Stimulated activated CD8-positive, alpha-beta memory T cell treated with anti-CD3 and anti-CD28 coated beads, Interleukin-2, amount 100 ng/mL, for 1 hour (primary cell): ENCODE results near the gene POU5F1.
"Not testable (repeated sequence)": the region's sequence is repeated elsewhere in the genome, so short reads cannot be mapped to it uniquely, and the experiment has no call there.

Experiments used
- DNase-seq, 2 donors: peaks; one replicate each; pipeline ENCODE4 v3.0.0-alpha.2; 2020; ENCODE audit warnings: low read depth in 2 of 2

Gene POU5F1

DNA sequence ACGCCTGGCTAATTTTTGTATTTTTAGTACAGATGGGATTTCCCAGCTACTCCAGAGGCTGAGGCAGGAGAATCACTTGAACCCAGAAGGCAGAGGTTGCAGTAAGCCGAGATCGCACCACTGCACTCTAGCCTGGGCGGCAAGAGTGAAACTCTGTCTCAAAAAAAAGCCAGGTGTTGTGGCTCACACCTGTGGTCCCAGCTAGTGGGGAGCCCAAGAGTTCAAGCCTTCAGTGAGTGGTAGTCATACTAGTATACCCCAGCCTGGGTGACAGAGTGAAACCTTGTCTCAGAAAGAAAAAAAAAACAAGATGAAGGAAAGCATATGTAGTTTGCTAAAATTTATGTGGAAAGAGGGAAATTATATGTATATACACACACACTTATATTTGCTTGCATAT lies 20.0 kb upstream of the POU5F1 start:
- no peak for DNase-seq

DNA sequence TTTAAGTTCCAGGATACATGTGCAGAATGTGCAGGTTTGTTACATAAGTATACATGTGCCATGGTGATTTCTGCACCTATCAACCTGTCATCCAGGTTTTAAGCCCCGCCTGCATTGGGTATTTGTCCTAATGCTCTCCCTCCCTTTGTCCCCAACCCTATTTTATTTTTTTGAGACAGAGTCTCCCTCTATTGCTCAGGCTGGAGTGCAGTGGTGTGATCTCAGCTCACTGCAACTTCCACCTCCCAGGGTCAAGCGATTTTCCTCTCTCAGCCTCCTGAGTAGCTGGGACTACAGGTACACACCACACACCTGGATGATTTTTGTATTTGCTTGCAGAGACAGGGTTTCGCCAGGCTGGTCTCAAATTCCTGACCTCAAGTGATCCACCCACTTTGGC lies 18.7 kb upstream of the POU5F1 start:
- not testable (repeated sequence) for DNase-seq

DNA sequence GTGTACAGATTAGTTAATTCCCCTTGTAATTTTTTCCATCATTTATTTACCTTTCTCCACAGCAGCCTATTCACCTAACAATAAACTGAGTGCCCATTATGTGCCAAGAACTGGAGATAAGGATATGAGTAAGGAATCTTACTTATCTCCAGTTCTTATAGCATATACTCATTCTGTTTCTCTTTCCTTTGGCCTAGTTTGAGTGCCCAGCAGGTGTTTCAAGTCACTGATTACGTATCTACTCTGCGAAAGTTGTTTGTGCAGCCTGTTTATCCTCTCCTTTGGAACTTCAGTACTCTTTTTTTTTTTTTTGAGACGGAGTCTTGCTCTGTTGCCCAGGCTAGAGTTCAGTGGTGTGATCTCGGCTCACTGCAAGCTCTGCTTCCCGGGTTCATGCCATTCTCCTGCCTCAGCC lies 17.3 kb upstream of the POU5F1 start:
- no peak for DNase-seq

DNA sequence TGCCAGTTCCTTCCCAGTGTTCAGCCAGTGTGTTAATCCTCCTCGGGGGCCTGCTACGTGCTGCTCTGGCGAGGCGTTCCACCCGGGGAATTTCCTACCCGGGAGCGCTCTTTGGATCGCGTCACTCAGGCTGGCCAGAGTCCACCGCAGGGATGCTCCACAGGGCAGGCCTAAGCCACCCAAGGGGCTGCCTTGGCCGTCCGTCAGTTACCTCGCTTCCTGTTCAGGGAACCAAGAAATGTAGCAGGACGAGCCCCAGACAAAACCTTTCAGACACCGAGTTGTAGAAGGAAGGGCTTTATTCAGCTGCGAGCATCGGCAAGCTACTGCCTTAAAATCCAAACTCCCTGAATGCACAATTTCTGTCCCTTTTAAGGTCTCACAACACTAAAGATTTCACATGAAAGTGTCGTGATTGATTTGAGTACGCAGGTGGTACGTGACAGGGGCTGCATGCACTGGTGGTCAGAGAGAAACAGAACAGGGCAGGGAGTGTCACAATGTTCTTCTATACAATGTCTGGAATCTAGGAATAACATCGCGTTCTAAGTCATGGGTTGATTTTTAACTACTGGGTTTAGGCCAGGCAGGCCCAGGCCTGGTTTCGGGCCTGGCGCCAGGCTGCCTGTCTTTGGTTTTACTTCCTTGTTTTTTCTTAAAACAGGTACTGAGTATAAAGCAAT lies 15.7 kb upstream of the POU5F1 start:
- no peak for DNase-seq

DNA sequence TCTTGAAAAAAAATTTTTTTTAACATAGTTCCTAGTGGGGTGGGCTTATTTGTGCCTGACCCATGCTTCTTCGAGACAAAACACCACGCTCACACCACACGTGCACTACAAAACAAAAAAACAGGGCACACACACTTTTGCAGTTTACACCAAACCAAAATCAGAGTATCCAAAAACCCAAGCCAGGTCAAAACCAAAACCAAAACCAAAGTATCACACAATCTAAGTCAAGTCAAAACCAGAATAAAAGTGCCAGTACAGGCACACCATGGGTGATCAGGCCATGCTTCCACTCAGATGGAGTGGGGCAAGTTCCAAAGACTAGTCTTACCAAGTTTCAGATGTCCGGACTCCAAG lies 15.2 kb upstream of the POU5F1 start:
- DNase-seq: not testable (repeated sequence)

DNA sequence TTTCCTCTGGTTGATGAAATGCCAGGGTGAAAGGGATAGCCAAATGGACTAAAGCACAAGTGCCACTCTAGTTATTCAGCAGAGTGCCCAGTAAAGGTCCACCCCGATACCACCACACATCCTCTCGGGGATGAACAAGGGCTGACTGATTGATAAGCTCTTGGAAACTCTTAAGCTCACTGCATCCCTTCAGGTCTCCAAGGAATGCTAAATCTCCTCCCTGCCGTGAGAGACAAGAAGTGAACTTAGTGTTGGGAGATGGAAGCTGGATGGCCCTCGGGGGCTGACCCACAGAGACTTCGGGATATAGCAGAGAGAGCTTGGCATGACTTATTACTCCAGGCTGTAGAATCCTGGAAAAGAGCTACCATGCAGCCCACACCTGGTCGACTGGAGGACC lies 13.4 kb upstream of the POU5F1 start:
- not testable (repeated sequence) for DNase-seq

DNA sequence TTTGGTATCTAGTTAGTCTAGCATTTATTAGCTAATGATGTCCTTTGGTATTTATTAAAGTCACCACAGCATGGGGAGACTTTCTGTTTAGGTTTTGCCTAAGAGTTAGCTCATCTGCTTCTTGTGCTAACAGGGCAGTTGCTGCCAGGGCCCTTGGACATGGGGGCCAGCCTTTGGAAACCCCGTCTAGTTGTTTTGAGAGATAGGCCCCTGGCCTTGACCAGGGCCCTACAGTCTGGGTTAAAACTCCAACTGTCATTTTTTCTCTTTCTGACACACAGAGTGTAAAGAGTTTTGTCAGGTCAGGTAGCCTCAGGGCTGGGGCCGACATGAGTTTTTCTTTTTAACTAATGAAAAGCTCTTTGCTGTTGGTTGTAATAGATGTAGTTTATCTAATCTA lies 12.8 kb upstream of the POU5F1 start:
- DNase-seq: not testable (repeated sequence)

DNA sequence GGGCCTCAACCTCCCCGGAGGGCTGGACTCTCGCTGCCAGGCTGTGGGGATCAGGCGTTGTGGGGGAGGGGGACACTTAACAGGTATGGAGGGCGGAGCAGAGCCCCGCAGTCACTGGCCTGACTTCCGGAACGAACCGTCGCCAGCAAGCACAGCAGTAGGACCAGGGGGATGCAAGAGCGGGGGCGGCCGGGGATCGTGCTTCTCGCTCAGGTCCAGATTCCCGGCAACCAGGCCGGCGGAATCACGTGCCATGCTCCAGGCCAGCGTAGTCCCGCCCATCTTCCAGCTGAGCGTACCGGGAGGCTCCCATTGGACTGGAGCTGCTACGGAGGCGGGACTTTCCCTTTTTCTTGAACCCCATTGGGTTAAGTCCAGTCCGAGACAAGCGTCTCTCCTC lies 10.0 kb upstream of the POU5F1 start:
- DNase-seq: no peak

DNA sequence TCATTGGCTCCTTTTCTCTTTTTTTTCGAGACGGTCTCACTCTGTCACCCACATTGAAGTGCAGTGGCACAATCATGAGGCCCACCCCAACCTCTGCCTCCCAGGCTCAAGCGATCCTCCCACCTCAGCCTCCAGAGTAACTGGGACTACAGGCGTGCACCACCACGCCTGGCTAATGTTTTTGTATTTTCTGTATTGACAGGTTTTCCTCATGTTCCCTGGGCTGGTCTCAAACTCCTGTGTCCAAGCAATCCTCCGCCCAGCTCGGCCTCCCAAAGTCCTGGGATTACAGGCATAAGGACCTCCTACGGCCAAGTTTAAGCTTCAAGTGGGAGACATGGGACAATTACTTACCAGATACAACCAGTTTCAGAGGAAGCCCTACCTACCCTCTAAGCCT lies 9.4 kb upstream of the POU5F1 start:
- no peak for DNase-seq

DNA sequence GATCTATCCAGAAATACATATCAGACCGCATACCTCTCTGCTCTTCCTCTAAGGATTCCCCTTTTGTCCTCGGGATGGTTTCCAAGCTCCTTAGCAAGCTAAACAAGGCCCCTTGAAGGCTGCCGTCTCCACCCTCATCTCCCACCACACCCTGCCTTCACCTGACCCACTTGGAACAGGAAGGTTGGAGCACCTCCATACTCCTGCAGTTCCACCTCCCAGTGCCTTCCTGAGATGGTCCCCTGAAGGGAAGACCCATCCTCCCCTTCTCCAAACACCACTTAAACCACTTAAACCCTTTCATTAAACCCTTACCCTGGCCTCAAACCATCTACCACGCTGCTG lies 8.5 kb upstream of the POU5F1 start:
- no peak for DNase-seq

DNA sequence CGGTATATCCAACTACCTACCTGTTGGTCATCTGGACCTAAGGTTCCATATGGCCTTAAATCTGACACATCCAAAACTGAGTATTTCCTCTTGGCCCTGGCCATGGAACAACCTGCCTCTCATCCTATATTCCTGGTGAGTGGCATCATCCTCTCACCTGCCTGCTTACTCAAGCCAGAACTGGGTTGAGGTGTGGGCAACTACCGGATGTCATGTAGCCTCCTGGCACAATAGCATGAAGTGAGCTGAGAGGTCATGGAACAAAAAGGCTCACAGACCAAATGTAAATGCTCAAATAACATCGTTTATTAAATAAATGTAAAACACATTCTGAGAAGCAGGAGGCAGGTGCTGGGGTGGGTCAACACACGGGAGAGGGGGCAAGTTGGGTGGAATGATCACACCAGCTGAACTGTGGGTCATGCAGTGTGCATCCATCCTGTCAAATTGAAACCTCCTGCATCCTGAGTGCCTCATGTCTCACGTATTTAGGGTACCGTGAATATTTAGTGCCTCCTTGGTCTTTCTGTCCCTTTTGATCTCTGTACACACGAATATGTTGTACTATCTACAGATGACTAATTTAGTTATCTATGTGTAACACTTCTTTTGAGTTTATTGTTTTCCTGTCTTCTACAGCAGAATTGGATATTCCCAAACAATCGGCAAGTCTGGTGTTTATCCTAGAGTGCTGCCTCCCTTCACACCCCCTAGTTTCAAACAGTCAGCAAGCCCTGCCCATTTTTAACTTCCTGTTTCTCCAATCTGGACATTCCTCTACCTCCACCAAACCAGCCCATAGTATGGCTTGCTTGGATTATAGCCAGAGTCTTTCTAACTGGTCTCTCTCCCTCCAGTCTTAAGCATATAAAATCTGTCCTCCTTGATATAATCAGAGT lies 7.9 kb upstream of the POU5F1 start:
- no peak for DNase-seq

DNA sequence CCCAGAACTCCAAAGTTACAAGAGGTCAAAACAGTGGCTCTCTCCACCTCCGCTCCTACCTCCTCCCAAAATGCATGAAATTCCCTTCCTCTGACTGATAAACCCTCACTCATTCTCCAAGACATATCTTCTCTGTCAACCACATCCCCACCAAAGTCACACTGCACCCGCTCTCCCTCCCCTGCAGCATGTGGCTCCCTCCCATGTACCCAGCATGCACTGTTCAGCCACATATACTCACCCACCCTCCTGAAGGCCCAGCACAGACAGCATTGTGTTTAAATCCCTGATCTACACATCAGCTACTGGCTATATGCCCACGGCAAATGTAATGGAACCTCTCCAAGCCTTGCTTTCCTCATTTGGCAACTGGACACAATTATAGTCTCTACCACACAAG lies 5.5 kb upstream of the POU5F1 start:
- no peak for DNase-seq

DNA sequence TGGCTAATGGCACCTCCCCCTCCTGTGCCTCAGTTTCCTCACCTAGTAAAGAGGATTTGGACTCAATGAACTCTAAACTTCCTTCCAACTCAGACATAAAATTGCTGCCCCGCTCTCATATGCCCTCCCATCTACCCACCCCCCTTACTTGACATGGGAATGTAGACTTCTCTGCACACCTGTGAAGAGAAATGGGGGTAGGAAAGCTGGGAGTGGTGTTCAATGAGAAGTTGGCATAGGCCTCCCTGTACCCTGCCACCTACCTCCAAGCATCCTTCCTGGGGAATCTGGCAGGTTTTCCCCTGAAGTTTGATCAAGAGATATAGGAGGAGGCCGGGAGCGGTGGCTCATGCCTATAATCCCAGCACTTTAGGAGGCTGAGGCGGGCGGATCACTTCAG lies 3.9 kb upstream of the POU5F1 start:
- DNase-seq: no peak

DNA sequence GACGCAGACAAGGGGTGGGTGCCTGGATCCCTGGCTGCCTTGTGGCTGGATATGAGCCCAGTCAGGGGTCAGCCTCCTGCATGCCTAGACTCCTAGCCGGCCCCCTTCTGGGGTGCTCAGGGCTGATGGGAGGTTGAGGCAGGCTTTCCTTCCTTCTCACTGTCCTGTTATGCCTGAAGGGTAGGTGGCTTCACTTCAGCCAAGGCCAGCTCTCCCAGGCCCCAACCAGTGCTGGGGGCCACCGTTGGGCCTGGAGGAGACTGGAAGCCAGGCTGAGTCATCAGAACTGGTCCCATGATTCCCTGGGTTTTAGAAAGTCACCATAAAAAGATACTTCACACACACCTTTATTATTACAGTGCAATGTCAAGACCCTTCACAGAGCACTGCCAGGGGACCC lies 2.9 kb upstream of the POU5F1 start:
- DNase-seq: no peak

DNA sequence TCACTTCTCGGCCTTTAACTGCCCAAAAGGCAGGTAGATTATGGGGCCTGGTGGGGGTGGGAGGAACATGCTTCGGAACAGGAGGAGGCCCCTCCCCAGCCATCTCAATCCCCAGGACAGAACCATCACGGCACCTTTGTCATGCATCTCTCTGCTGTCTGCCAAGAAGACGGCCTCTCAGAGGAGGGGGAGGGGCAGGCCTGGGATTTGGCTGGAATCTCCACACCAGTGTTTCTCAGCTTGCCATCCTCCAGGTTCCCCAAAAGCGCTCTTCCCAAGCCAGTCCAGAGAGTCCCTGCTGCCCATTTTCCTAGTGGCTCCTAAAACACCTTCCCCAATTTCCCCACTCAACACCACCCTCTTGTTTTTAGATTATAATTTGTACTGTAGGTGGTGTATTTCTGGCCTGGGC lies 2.5 kb upstream of the POU5F1 start:
- DNase-seq: no peak

DNA sequence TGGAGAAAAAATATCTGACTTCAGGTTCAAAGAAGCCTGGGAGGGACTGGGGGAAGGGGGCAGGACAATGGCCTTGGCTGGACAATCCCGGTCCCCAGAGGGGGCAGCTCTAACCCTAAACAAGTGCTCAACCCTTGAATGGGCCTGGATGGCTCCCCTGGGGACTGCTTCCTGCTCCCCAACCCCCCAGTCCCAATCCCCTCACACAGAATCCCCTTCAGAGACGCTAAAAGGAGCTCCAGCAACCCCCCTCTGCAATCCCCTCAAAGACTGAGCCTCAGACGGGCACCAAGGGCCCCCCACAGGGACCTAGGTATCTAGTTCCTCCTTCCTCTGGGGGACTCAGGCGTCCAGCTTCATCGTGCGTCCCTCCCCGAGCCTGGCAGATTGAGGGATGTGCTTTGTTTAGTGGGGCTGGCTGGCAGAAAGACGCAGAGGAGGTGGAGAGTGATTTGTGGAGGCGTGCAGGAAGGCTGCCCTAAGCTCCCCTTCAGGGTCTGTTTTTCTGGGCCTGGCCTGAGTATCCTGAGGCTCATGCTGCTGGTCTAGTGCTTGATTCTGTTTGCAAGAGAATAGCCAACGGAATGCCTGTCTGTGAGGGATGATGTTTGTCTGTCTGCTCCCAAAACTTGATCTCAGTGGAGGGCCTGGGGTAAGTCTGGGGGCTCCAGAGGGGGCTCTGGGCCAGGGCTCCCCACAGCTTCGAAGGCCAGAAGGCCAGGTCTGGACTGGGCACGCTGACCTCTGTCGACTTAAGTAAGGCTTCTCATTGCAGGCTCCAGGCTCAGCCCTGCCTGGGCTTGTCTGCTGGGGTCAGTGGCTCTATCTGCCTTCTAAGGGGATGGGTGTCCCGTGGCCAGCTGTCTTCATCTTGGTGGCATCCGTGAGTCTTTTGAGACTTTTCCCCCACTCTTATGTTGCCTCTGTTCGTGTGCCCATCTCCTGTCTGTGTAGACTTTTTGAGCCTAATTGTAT lies 1.7 kb upstream of the POU5F1 start:
- no peak for DNase-seq

DNA sequence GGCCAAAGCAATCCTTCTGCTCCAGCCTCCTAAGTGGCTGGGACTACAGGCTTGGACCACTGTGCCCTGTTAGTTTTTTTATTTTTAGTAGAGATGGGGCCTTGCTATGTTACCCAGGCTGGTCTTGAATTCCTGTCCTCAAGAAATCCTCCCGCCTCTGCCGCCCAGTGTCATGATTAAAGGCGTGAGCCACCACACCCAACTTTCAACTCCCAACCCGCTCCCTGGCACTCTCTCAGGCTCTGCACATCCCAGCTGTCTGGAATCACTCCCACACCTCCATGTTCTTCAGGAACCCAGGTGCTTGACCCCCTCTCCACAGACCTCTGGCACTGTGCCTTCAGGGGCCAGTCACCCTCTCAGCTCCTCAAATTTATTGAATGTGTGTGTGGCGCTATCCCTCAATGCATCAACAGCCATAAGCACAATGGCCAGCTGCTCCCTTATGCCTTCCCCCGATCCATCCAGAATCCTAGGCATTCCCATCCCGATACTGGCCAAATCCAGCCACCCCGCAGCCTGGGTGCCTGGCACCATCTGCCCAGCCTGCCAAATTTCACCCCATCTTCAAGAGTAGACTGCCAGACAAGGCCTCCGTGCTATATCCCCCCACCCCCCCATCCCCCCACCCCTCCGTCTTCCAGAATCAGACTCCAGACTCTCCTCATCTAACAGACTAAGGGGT lies 647 bp upstream of the POU5F1 start:
- DNase-seq: no peak

DNA sequence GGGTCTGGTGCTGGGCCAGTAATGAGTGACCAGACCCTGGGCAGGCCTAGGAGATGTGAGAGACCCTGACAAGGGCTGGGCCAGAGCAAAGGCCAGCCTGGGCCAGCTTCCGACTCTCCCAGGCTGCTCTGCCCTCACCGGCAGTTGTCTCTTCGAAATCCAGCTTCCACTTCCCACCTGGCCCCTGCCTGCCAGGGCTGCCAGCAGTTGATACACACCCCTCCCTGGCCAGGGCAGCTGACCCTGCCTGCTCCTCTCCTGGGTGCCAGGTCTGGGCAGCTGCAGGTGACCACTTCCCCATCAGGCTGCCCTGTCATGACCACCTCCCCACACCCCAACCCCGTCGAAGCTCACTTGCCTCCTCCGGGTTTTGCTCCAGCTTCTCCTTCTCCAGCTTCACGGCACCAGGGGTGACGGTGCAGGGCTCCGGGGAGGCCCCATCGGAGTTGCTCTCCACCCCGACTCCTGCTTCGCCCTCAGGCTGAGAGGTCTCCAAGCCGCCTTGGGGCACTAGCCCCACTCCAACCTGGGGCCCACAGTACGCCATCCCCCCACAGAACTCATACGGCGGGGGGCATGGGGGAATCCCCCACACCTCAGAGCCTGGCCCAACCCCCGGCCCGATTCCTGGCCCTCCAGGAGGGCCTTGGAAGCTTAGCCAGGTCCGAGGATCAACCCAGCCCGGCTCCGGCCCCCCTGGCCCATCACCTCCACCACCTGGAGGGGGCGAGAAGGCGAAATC lies 453 bp downstream of the POU5F1 start:
- DNase-seq: not testable (repeated sequence)

DNA sequence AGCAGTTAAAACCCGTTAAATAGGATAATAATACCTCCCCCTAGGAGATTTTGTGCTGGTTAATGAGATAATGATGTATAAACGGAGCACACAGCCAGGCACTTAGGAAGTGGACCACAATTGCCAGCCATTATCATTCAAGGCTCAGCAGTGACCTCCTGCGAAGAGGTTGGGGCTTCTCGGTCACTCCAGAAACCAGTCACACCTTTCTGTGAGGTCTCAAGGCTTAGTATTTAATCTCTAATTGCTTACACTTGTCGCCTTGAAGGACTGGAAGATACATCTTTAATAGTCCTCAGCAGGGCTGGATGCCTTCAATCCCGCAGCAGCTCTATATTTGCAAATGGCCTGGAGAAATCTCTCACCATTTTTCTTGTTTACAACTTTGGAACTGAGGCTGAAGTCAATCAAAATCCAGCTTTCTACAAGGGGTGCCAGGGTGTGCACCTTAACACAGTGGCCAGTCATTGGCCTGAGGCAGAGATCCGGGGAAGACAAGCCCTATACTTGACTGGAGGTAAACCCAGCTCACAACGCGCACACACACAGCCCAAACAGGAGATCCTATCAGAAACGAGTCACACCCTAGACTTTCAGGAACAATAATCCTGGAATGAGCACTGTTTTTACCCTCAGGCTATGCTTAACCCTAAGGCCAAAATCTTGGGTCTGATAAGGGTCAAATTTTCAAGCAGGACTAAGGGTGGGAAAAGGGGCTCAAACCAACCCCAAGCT lies 1.2 kb downstream of the POU5F1 start:
- no peak for DNase-seq

DNA sequence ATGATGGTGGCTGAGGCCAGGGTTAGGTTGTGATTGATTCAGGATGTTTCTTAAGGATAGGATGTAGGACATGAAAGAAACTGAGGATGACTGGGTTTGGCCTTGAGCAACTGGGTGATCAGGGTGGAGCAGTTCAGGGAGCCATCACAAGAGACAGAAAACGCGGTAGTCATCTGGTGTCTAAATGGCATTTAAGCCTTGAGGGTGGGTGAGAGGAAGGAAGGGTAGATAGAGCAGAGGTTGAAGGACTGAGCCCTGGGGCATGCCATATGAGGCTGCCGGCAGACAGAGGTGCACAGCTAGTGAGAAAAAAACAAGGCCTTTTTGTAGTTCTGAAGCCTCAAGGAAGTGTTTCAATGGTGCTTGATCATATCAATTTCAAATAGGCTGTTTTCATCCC lies 1.9 kb downstream of the POU5F1 start:
- no peak for DNase-seq
